ENCODE measurements around the gene HHATL.
"Not testable (repeated sequence)": the region's sequence is repeated elsewhere in the genome, so short reads cannot be mapped to it uniquely, and the experiment has no call there.

Gene HHATL

GRCh38 chr3:42730294-42730693 is 27.7 kb upstream of the HHATL start:
- no peak for TF ChIP-seq CTCF (IDR thresholded peaks at IDR 0.05; ENCODE audit: insufficient read depth, low read depth, low read length, missing control alignments)

GRCh38 chr3:42729404-42730145 is 27.0 kb upstream of the HHATL start:
- no peak for DNase-seq (ENCODE audit: low read depth)
- TF ChIP-seq CTCF (IDR thresholded peaks at IDR 0.05; ENCODE audit: insufficient read depth, low read depth, low read length, missing control alignments) = no peak
- H3K4me3 ChIP-seq (ENCODE audit: low read length) = no peak overlapping the region

More at GRCh38 chr3:42730294-42730693, 27.7 kb upstream of the HHATL start:
- H3K4me3 ChIP-seq (ENCODE audit: low read length) = no peak overlapping the region
- no peak for DNase-seq (ENCODE audit: low read depth)

GRCh38 chr3:42728668-42729364 is 26.2 kb upstream of the HHATL start:
- no peak overlapping the region for H3K4me3 ChIP-seq (ENCODE audit: low read length)
- DNase-seq (ENCODE audit: low read depth) = no peak
- TF ChIP-seq CTCF (IDR thresholded peaks at IDR 0.05; ENCODE audit: insufficient read depth, low read depth, low read length, missing control alignments) = no peak

- H3K4me3 ChIP-seq (ENCODE audit: low read length) = no peak overlapping the region
- DNase-seq (ENCODE audit: low read depth) = no peak
- no peak for TF ChIP-seq CTCF (IDR thresholded peaks at IDR 0.05; ENCODE audit: insufficient read depth, low read depth, low read length, missing control alignments)
These were observed 25.5 kb upstream of the HHATL start for GRCh38 chr3:42728056-42728455.

GRCh38 chr3:42725454-42725853 is 22.9 kb upstream of the HHATL start:
- no peak overlapping the region for H3K4me3 ChIP-seq (ENCODE audit: low read length)
- no peak for TF ChIP-seq CTCF (IDR thresholded peaks at IDR 0.05; ENCODE audit: insufficient read depth, low read depth, low read length, missing control alignments)
- DNase-seq (ENCODE audit: low read depth) = no peak

GRCh38 chr3:42723219-42723618 is 20.6 kb upstream of the HHATL start:
- H3K4me3 ChIP-seq (ENCODE audit: low read length) = no peak overlapping the region
- DNase-seq (ENCODE audit: low read depth) = peak; percentile 46
- TF ChIP-seq CTCF (IDR thresholded peaks at IDR 0.05; ENCODE audit: insufficient read depth, low read depth, low read length, missing control alignments) = no peak

GRCh38 chr3:42722442-42722841 is 19.8 kb upstream of the HHATL start:
- H3K4me3 ChIP-seq (ENCODE audit: low read length); DNase-seq (ENCODE audit: low read depth): not testable (repeated sequence)
